Measurements from ENCODE around the gene GCC2.
"Not testable (repeated sequence)": the region's sequence is repeated elsewhere in the genome, so short reads cannot be mapped to it uniquely, and the experiment has no call there.

The GCC2 gene

DNA sequence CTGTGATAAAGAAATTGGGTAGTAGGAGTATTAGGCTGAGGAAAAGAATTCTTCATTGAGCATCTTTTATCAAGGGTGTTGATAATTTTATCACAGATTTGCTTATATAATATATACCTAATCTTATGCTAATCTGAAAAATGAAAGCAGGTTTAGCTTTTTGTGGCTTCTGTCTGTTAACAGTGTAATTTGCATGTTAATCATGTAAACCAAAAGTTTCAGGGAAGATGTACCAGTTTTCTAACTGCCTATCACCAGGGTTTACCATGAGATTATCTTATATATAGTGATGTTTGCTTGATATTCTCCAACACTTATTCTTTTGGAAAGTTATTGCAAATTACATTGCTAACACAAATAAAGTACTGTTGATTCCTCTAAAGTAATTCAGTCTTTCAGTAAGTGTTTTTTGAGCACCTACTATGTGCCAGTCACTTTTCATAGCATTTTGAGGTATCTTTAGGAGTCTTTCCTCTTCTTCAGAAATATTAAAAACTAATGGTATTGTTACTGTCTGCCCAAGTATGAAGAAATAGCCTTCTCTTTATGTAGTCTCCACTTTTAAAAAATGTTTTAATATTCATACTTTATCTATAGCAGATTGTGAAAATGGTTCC is 41.6 kb downstream of the GCC2 start:
- Histone ChIP-seq H3K27me3 (ENCODE audit: insufficient read depth, poor library complexity, severe bottlenecking) (no peaks in the 10 kb centered on the region), H3K4me3 (replicated peaks; ENCODE audit: insufficient read depth, low read length) (no peak overlapping the region), H3K27ac (replicated peaks) (no peak overlapping the region)
- TF ChIP-seq, protein P1, sequence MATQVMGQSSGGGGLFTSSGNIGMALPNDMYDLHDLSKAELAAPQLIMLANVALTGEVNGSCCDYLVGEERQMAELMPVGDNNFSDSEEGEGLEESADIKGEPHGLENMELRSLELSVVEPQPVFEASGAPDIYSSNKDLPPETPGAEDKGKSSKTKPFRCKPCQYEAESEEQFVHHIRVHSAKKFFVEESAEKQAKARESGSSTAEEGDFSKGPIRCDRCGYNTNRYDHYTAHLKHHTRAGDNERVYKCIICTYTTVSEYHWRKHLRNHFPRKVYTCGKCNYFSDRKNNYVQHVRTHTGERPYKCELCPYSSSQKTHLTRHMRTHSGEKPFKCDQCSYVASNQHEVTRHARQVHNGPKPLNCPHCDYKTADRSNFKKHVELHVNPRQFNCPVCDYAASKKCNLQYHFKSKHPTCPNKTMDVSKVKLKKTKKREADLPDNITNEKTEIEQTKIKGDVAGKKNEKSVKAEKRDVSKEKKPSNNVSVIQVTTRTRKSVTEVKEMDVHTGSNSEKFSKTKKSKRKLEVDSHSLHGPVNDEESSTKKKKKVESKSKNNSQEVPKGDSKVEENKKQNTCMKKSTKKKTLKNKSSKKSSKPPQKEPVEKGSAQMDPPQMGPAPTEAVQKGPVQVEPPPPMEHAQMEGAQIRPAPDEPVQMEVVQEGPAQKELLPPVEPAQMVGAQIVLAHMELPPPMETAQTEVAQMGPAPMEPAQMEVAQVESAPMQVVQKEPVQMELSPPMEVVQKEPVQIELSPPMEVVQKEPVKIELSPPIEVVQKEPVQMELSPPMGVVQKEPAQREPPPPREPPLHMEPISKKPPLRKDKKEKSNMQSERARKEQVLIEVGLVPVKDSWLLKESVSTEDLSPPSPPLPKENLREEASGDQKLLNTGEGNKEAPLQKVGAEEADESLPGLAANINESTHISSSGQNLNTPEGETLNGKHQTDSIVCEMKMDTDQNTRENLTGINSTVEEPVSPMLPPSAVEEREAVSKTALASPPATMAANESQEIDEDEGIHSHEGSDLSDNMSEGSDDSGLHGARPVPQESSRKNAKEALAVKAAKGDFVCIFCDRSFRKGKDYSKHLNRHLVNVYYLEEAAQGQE (IDR thresholded peaks at IDR 0.05; ENCODE audit: insufficient replicate concordance, low read depth): no peak
- TF ChIP-seq, protein P2, sequence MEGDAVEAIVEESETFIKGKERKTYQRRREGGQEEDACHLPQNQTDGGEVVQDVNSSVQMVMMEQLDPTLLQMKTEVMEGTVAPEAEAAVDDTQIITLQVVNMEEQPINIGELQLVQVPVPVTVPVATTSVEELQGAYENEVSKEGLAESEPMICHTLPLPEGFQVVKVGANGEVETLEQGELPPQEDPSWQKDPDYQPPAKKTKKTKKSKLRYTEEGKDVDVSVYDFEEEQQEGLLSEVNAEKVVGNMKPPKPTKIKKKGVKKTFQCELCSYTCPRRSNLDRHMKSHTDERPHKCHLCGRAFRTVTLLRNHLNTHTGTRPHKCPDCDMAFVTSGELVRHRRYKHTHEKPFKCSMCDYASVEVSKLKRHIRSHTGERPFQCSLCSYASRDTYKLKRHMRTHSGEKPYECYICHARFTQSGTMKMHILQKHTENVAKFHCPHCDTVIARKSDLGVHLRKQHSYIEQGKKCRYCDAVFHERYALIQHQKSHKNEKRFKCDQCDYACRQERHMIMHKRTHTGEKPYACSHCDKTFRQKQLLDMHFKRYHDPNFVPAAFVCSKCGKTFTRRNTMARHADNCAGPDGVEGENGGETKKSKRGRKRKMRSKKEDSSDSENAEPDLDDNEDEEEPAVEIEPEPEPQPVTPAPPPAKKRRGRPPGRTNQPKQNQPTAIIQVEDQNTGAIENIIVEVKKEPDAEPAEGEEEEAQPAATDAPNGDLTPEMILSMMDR (IDR thresholded peaks at IDR 0.05; ENCODE audit: insufficient read depth, low read length): no peak
- TF ChIP-seq POLR2AphosphoS5 (IDR thresholded peaks at IDR 0.05; ENCODE audit: low read depth) (no peak), GABPA (IDR thresholded peaks at IDR 0.05; ENCODE audit: low read depth) (no peak), SPI1 (IDR thresholded peaks at IDR 0.05; ENCODE audit: borderline replicate concordance, low read depth) (no peak)
- DNase-seq (ENCODE audit: low read depth in 1 of 2, low spot score in 1 of 2): no peak

DNA sequence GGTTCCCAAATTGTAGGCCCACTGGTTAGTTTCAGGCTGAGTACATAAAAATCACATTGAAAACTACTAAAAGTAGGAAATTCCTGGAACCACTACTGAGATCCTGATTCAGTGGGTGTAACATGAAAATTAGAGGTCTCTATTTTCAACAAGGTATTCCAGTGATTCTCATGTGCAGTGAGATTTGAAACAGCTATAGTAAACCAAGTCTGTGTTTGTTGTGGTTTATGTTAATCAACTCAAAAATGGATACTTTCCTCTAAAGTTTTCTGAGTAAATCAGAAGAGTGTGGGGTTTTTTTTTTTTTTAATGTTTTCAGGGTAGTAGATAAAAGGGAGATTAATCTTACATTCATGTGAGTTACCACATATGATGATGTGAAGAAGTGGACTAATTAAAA is 42.8 kb downstream of the GCC2 start:
- TF ChIP-seq, protein P1 (IDR thresholded peaks at IDR 0.05; ENCODE audit: insufficient replicate concordance, low read depth): no peak
- TF ChIP-seq SPI1 (IDR thresholded peaks at IDR 0.05; ENCODE audit: borderline replicate concordance, low read depth): no peak
- TF ChIP-seq, protein P2 (IDR thresholded peaks at IDR 0.05; ENCODE audit: insufficient read depth, low read length): no peak
- no peak for TF ChIP-seq POLR2AphosphoS5 (IDR thresholded peaks at IDR 0.05; ENCODE audit: low read depth)
- no peak for TF ChIP-seq GABPA (IDR thresholded peaks at IDR 0.05; ENCODE audit: low read depth)
- no peak for DNase-seq (ENCODE audit: low read depth in 1 of 2, low spot score in 1 of 2)

DNA sequence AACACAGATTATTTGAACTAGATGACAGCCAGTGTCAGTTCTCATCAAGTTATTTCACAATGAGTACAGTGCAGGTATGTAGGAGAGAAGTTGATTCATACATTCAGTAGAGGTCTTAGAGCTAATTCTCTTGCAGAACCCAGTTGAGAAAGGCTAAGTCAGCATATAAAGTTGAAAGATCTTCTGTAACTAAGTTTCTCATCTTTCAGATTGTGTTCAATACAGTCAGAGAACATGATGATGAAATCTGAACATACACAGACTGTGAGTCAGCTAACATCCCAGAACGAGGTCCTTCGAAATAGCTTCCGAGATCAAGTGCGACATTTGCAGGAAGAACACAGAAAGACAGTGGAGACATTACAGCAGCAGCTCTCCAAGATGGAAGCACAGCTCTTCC is 43.4 kb downstream of the GCC2 start:
- H3K27me3 ChIP-seq (ENCODE audit: insufficient read depth, poor library complexity, severe bottlenecking): no peaks in the 10 kb centered on the region
- no peak overlapping the region for H3K27ac ChIP-seq (replicated peaks)
- H3K4me3 ChIP-seq (replicated peaks; ENCODE audit: insufficient read depth, low read length): no peak overlapping the region
- TF ChIP-seq, protein P1 (IDR thresholded peaks at IDR 0.05; ENCODE audit: insufficient replicate concordance, low read depth): no peak
- TF ChIP-seq POLR2AphosphoS5 (IDR thresholded peaks at IDR 0.05; ENCODE audit: low read depth): no peak
- TF ChIP-seq, protein P2 (IDR thresholded peaks at IDR 0.05; ENCODE audit: insufficient read depth, low read length): no peak
- no peak for TF ChIP-seq SPI1 (IDR thresholded peaks at IDR 0.05; ENCODE audit: borderline replicate concordance, low read depth)
- TF ChIP-seq GABPA (IDR thresholded peaks at IDR 0.05; ENCODE audit: low read depth): no peak
- DNase-seq (ENCODE audit: low read depth in 1 of 2, low spot score in 1 of 2): no peak

More for the DNA sequence above, 42.8 kb downstream of the GCC2 start:
- no peak overlapping the region for H3K4me3 ChIP-seq (replicated peaks; ENCODE audit: insufficient read depth, low read length)
- H3K27me3 ChIP-seq (ENCODE audit: insufficient read depth, poor library complexity, severe bottlenecking): no peaks in the 10 kb centered on the region
- H3K27ac ChIP-seq (replicated peaks): no peak overlapping the region

DNA sequence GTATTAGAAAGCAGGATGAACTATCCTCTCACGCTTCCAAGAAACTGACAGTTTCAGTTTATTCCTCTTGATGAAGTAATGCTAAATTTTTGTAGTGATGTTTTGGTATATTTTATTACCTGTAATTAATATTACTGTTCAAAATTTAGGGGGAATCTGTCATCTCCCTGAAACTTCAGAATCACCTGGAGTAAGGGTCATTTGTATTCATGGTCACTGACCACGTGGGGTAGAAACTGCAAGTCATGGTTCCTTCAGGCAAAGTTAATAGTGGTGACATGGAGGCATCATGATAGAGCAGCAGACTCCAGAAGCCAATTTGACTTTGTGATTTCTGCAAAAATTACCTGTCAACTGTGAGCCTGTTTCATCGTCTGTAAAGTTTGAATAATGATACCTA is 47.2 kb downstream of the GCC2 start:
- H3K27me3 ChIP-seq (ENCODE audit: insufficient read depth, poor library complexity, severe bottlenecking); H3K27ac ChIP-seq (replicated peaks); H3K4me3 ChIP-seq (replicated peaks; ENCODE audit: insufficient read depth, low read length): not testable (repeated sequence)

DNA sequence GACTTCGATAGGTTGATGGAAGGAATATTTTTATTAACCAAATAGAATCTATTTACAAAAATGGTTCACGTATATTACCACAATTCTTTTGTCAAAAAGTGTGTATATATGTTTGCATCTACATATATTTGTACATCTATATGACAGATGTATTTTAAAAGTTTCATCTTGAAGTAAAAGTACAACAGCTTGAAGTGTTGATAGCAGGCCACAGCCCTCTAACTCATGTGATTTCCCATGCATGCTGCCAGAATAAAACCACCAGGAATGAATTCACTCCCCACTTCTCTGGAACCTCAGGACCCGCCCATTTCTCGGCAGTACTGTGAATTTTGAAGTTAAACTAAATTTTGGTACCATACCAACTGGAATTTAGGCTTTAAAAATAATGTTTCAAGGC is 58.6 kb downstream of the GCC2 start:
- DNase-seq (ENCODE audit: low read depth in 1 of 2, low spot score in 1 of 2); H3K27ac ChIP-seq (replicated peaks); H3K27me3 ChIP-seq (ENCODE audit: insufficient read depth, poor library complexity, severe bottlenecking); H3K4me3 ChIP-seq (replicated peaks; ENCODE audit: insufficient read depth, low read length): not testable (repeated sequence)

More for the DNA sequence above, 47.2 kb downstream of the GCC2 start:
- not testable (repeated sequence) for DNase-seq (ENCODE audit: low read depth in 1 of 2, low spot score in 1 of 2)

DNA sequence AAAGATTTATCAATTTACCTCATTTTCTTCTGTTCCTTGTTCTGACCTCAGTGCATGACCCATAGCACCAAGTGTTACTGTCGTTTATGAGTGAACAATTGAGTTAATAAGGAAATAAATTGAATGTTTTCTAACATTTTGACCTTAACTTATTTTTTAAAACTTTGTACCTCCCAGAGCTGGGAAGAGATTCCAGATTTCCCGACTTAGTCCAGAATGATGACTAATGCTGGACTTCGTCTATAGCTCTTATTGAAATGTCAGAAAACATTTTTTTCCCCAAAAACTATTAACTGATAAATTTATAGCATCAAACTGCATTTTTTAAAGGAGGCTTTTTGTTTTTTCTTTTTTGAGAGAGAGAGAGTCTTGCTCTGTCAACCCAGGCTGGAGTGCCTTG is 63.4 kb downstream of the GCC2 start:
- not testable (repeated sequence) for H3K4me3 ChIP-seq (replicated peaks; ENCODE audit: insufficient read depth, low read length); DNase-seq (ENCODE audit: low read depth in 1 of 2, low spot score in 1 of 2); H3K27ac ChIP-seq (replicated peaks); H3K27me3 ChIP-seq (ENCODE audit: insufficient read depth, poor library complexity, severe bottlenecking)
